ENCODE results near the gene GFER.

GRCh38 chr16:1980030-1980769 lies 3.8 kb upstream of the GFER start:
- TF ChIP-seq, protein P1, sequence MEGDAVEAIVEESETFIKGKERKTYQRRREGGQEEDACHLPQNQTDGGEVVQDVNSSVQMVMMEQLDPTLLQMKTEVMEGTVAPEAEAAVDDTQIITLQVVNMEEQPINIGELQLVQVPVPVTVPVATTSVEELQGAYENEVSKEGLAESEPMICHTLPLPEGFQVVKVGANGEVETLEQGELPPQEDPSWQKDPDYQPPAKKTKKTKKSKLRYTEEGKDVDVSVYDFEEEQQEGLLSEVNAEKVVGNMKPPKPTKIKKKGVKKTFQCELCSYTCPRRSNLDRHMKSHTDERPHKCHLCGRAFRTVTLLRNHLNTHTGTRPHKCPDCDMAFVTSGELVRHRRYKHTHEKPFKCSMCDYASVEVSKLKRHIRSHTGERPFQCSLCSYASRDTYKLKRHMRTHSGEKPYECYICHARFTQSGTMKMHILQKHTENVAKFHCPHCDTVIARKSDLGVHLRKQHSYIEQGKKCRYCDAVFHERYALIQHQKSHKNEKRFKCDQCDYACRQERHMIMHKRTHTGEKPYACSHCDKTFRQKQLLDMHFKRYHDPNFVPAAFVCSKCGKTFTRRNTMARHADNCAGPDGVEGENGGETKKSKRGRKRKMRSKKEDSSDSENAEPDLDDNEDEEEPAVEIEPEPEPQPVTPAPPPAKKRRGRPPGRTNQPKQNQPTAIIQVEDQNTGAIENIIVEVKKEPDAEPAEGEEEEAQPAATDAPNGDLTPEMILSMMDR (IDR thresholded peaks at IDR 0.05): no peak
- TF ChIP-seq POLR2A (IDR thresholded peaks at IDR 0.05): no peak

Data from tibial nerve (tissue), 3 donors.